ENCODE data around the gene TMEM18.

The TMEM18 gene

DNA sequence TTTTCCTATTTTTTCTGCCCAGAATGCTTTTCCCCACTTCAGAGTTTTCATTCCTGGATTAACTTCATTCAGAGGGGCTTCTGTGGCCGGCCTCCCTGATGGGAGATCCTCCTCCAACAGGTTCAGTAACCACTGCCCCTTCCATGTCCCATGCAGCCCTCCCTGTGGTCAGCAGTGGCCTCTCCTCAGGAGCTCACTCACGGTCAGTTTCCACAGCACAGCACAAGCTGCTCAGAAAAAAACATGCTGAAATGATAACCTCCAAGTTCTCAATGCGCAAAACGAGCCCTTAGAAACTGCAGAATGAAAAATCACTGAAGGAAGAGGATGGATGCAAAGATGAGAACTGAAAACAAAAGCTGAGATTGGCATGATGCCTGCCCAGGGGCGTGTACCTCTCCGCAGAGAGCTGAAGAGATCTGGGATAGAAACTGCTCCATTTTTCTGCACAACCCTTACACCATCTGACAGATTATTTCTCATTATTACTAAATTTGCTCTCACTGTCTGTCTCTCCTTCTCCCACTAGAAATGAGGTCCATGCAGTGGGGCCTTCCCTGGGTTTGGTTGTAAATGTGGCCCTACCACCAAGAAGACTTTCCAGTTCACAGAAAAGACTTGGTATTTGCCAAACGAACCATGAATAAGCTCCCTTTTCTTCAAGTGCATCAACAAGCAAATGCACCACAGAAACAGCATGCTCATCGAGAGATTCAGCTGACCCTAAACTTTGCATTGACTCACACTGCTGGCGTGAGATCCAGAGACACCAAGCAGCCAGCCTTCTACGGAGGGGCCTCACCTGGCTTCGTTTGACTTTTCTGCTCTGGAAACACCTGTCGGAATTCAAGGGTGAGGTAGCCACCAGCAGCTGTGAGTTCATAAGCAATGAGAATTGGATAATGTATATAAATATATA, 51.5 kb downstream of the TMEM18 start:
- FAIRE-seq (no peak), DNase-seq (ENCODE audit: insufficient read length, low spot score) (no peak)

GRCh38 chr2:624551-625347, 52.5 kb downstream of the TMEM18 start:
- FAIRE-seq (no peak), DNase-seq (ENCODE audit: insufficient read length, low spot score) (no peak)

More for the DNA sequence above, 51.5 kb downstream of the TMEM18 start:
- TF ChIP-seq POLR2A (IDR thresholded peaks at IDR 0.05; ENCODE audit: low read depth, low read length), result no peak

DNA sequence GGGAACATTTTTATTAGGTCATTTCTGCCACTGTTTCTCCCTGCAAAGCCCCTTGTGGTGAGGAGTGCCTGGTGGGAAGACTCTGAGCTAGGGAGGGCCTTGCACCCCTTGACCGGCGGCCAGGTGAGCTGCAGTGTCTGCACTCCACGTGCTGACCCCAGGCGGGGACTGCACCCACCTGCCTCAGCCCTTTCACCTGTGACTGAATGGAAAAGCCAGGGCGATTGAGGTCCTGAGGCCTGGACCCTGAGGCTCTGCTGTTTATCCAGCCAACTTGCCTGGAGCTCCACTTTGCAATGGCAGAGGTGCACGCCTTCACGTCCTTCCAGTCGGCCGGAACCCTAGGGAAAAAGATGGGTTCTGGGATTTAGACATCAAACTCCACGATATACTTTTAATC, 53.1 kb downstream of the TMEM18 start:
- DNase-seq (ENCODE audit: insufficient read length, low spot score) (no peak), FAIRE-seq (no peak)
- TF ChIP-seq POLR2AphosphoS5 (IDR thresholded peaks at IDR 0.05; ENCODE audit: low read depth, low read length) (no peak), SPI1 (IDR thresholded peaks at IDR 0.05; ENCODE audit: low read depth, low read length) (no peak), POLR2A (IDR thresholded peaks at IDR 0.05; ENCODE audit: low read depth, low read length) (no peak), PAX5 (IDR thresholded peaks at IDR 0.05; ENCODE audit: insufficient read depth, low read length, severe bottlenecking) (no peak), POU2F2 (IDR thresholded peaks at IDR 0.05; ENCODE audit: low read depth, low read length) (no peak), TAF1 (IDR thresholded peaks at IDR 0.05; ENCODE audit: low read depth, low read length) (no peak)

More at GRCh38 chr2:624551-625347, 52.5 kb downstream of the TMEM18 start:
- TF ChIP-seq PAX5 (IDR thresholded peaks at IDR 0.05; ENCODE audit: insufficient read depth, low read length, severe bottlenecking) (no peak), POU2F2 (IDR thresholded peaks at IDR 0.05; ENCODE audit: low read depth, low read length) (no peak), TAF1 (IDR thresholded peaks at IDR 0.05; ENCODE audit: low read depth, low read length) (no peak), POLR2AphosphoS5 (IDR thresholded peaks at IDR 0.05; ENCODE audit: low read depth, low read length) (no peak), POLR2A (IDR thresholded peaks at IDR 0.05; ENCODE audit: low read depth, low read length) (no peak), SPI1 (IDR thresholded peaks at IDR 0.05; ENCODE audit: low read depth, low read length) (no peak)

DNA sequence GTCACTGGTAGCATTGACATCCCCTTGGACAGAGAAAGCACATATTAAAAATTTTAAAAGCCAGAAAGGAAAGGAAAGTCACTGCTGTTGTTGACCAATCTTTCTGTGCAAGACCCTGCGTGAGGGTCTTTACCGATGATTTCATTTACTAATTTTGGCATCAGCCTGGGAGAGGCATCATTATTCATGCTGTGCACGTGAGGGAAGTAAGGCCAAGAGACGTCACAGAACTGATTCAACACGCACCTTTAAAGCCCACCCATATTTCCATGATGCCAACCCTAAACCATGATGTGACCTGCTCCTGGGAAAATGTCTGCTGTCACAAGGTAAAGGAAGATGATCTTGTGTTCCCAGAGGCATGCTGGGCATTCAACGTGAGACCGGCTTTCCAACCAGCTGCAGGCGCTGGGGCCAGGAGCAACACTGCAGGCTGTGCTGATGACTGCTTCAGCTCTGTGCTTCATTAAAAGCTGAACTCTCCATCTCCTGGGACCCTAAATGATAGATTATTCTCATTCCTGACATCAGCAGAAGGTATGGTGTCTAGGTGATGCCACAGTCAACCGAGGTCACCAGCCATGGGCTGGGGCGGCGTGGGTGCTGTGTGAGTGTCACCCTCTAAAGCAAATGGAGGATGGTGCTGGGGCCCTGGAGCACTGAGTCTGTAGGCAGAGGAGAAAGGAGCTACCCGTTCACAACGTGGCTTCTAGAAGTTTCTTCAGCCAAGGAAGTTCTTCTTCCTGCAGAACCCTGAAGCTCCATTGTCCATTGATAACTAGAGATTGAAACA, 53.9 kb downstream of the TMEM18 start:
- TF ChIP-seq POLR2A (IDR thresholded peaks at IDR 0.05; ENCODE audit: low read depth, low read length), result no peak
- DNase-seq (ENCODE audit: insufficient read length, low spot score) (no peak), FAIRE-seq (no peak)

DNA sequence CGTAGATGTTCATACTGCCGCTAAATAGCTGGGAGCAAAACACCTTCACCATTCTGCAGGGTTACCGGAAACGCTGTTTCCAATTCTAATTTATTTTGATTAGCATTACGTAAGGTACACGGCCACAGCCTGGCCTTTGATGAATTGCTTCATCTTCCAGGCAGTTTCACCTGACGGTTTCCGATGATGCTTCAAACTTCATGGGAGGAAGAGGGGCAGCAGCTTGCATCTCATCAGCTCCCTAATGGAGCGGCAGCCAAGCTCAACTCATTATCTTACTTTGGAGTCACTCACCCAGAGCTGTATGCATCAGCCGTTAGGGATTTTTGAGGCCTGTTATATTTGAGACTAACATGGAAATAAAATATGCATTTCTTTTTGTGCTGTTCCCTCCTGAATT, 54.8 kb downstream of the TMEM18 start:
- no peak for DNase-seq (ENCODE audit: insufficient read length, low spot score)
- FAIRE-seq, result no peak
- TF ChIP-seq POU2F2 (IDR thresholded peaks at IDR 0.05; ENCODE audit: low read depth, low read length) (no peak), POLR2A (IDR thresholded peaks at IDR 0.05; ENCODE audit: low read depth, low read length) (no peak), TAF1 (IDR thresholded peaks at IDR 0.05; ENCODE audit: low read depth, low read length) (no peak), SPI1 (IDR thresholded peaks at IDR 0.05; ENCODE audit: low read depth, low read length) (no peak), PAX5 (IDR thresholded peaks at IDR 0.05; ENCODE audit: insufficient read depth, low read length, severe bottlenecking) (no peak), POLR2AphosphoS5 (IDR thresholded peaks at IDR 0.05; ENCODE audit: low read depth, low read length) (no peak)

GRCh38 chr2:621303-622099, 55.7 kb downstream of the TMEM18 start:
- FAIRE-seq (no peak), DNase-seq (ENCODE audit: insufficient read length, low spot score) (no peak)
- no peak for TF ChIP-seq SPI1 (IDR thresholded peaks at IDR 0.05; ENCODE audit: low read depth, low read length)
- no peak for TF ChIP-seq POLR2AphosphoS5 (IDR thresholded peaks at IDR 0.05; ENCODE audit: low read depth, low read length)
- no peak for TF ChIP-seq TAF1 (IDR thresholded peaks at IDR 0.05; ENCODE audit: low read depth, low read length)
- TF ChIP-seq PAX5 (IDR thresholded peaks at IDR 0.05; ENCODE audit: insufficient read depth, low read length, severe bottlenecking), result no peak
- no peak for TF ChIP-seq POLR2A (IDR thresholded peaks at IDR 0.05; ENCODE audit: low read depth, low read length)
- no peak for TF ChIP-seq POU2F2 (IDR thresholded peaks at IDR 0.05; ENCODE audit: low read depth, low read length)

GRCh38 chr2:620471-621302, 56.5 kb downstream of the TMEM18 start:
- FAIRE-seq, result no peak
- no peak for TF ChIP-seq POLR2A (IDR thresholded peaks at IDR 0.05; ENCODE audit: low read depth, low read length)
- no peak for DNase-seq (ENCODE audit: insufficient read length, low spot score)

DNA sequence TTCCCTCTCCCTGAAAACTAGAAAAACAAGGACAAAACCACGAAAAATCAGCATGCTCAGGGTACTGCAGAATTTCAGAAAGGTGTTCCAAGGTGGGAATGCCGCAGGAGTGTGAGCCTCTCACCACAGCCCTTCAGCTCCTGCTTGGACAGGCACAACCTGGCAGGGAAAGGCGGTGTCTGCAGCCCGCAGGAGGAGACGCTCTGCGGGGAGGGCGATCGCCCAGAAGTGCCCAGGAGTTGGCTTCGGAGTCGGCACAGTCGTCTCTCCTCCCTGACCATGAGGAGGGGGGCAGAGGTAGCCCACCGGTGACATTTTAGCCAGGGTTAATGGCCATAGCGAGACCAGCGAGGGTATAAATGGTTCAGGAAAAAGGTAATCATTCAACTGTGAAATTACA, 57.2 kb downstream of the TMEM18 start:
- TF ChIP-seq SPI1 (IDR thresholded peaks at IDR 0.05; ENCODE audit: low read depth, low read length) (no peak), POU2F2 (IDR thresholded peaks at IDR 0.05; ENCODE audit: low read depth, low read length) (no peak), POLR2AphosphoS5 (IDR thresholded peaks at IDR 0.05; ENCODE audit: low read depth, low read length) (no peak)
- DNase-seq (ENCODE audit: insufficient read length, low spot score) (no peak), FAIRE-seq (no peak)
